ENCODE measurements around the gene MLXIPL.
"Not testable (repeated sequence)": the region's sequence is repeated elsewhere in the genome, so short reads cannot be mapped to it uniquely, and the experiment has no call there.

MLXIPL gene

DNA sequence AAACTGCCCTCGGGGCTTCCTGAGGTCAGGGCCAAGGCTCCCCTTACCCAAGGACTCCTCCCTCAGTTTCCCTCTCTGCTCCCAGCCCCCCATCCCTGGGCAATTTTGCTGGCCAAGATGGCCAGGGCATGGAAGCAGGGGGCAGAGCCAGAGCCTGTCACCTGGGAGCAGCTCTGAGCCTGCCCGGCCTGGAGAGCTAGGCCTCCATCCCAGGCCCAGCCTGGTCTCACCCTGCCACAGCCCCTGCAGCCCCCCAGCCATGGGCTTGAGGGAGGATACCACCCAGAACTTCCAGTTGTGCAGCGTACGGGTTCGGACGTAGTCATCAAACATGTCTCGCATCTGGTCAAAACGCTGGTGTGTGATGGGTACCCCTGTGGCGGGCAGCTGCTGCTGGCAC lies 29.0 kb downstream of the MLXIPL start:
- TF ChIP-seq, protein P1, sequence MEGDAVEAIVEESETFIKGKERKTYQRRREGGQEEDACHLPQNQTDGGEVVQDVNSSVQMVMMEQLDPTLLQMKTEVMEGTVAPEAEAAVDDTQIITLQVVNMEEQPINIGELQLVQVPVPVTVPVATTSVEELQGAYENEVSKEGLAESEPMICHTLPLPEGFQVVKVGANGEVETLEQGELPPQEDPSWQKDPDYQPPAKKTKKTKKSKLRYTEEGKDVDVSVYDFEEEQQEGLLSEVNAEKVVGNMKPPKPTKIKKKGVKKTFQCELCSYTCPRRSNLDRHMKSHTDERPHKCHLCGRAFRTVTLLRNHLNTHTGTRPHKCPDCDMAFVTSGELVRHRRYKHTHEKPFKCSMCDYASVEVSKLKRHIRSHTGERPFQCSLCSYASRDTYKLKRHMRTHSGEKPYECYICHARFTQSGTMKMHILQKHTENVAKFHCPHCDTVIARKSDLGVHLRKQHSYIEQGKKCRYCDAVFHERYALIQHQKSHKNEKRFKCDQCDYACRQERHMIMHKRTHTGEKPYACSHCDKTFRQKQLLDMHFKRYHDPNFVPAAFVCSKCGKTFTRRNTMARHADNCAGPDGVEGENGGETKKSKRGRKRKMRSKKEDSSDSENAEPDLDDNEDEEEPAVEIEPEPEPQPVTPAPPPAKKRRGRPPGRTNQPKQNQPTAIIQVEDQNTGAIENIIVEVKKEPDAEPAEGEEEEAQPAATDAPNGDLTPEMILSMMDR (IDR thresholded peaks at IDR 0.05; ENCODE audit: low read depth, low read length, missing control alignments), result no peak
- Histone ChIP-seq H3K27me3 (replicated peaks) (peaks cover 7% of the 10 kb centered on the region), H3K27ac (no peak overlapping the region), H3K4me3 (ENCODE audit: low read depth, low read length) (no peak overlapping the region), H3K36me3 (replicated peaks) (no peaks in the 10 kb centered on the region)
- DNase-seq, result no peak
- in situ Hi-C loops (cut with HindIII; ENCODE audit: low pct_ligation_motif_present, low sequenced_read_pairs), result no loop called here

GRCh38 chr7:73593207-73594045 lies 30.9 kb downstream of the MLXIPL start:
- TF ChIP-seq, protein P1 (IDR thresholded peaks at IDR 0.05; ENCODE audit: low read depth, low read length, missing control alignments), result no peak
- no peak overlapping the region for H3K27ac ChIP-seq
- no peak for DNase-seq
- in situ Hi-C loops (cut with HindIII; ENCODE audit: low pct_ligation_motif_present, low sequenced_read_pairs), result no loop called here
- peaks cover 7% of the 10 kb centered on the region for H3K27me3 ChIP-seq (replicated peaks)
- H3K36me3 ChIP-seq (replicated peaks), result no peaks in the 10 kb centered on the region
- H3K4me3 ChIP-seq (ENCODE audit: low read depth, low read length), result no peak overlapping the region

- no peak overlapping the region for H3K4me3 ChIP-seq (ENCODE audit: low read depth, low read length)
- TF ChIP-seq, protein P1 (IDR thresholded peaks at IDR 0.05; ENCODE audit: low read depth, low read length, missing control alignments), result no peak
- no peaks in the 10 kb centered on the region for H3K27me3 ChIP-seq (replicated peaks)
- in situ Hi-C loops (cut with HindIII; ENCODE audit: low pct_ligation_motif_present, low sequenced_read_pairs), result no loop called here
- no peak overlapping the region for H3K27ac ChIP-seq
- H3K36me3 ChIP-seq (replicated peaks), result no peaks in the 10 kb centered on the region
- DNase-seq, result no peak
Observed at GRCh38 chr7:73586911-73587310, 37.4 kb downstream of the MLXIPL start.

DNA sequence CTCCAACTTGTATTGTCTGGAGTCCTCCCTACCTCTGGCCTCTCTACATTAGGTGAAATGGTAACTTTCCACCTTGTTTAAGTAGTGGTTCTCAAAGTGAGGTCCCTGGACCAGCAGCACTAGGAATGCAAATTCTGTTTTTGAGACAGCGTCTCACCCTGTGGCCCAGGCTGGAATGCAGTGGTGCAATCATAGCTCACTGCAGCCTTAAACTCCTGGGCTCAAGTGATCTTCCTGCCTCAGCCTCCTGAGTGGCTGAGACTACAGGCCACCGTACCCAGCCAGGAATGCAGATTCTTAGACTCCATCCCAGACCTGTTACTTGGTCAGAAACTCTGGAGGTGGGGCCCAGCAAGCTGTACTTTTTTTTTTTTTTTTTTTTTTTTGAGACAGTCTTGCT lies 39.1 kb downstream of the MLXIPL start:
- TF ChIP-seq, protein P1 (IDR thresholded peaks at IDR 0.05; ENCODE audit: low read depth, low read length, missing control alignments), result no peak
- no peak overlapping the region for H3K27ac ChIP-seq
- DNase-seq, result no peak
- no peaks in the 10 kb centered on the region for H3K27me3 ChIP-seq (replicated peaks)
- in situ Hi-C loops (cut with HindIII; ENCODE audit: low pct_ligation_motif_present, low sequenced_read_pairs), result no loop called here
- H3K36me3 ChIP-seq (replicated peaks), result no peaks in the 10 kb centered on the region
- H3K4me3 ChIP-seq (ENCODE audit: low read depth, low read length), result no peak overlapping the region

DNA sequence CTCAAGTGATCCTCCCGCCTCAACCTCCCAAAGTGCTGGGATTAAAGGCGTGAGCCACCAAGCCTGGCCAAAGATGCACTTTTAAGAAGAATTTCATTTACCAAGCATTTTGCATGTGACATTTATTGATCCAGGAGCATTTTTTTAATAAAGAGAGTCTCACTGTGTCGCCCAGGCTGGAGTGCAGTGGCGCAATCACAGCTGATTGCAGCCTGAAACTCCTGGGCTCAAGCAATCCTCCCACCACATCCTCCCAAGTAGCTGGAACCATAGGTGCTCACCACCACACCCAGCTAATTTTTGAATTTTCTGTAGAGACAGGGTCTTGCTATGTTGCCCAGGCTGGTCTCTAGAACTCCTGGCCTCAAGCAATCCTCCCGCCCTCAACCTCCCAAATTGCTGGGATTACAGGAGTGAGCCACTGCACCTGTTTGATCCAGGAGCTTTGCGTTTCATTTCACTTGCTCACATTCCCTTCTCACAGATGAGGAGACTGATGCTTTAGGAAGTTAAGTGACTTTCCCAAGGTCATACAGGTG lies 41.6 kb downstream of the MLXIPL start:
- in situ Hi-C loops (cut with HindIII; ENCODE audit: low pct_ligation_motif_present, low sequenced_read_pairs), result no loop called here
- TF ChIP-seq, protein P1 (IDR thresholded peaks at IDR 0.05; ENCODE audit: low read depth, low read length, missing control alignments), result no peak
- Histone ChIP-seq H3K27me3 (replicated peaks) (no peaks in the 10 kb centered on the region), H3K4me3 (ENCODE audit: low read depth, low read length) (no peak overlapping the region), H3K36me3 (replicated peaks) (no peaks in the 10 kb centered on the region), H3K27ac (no peak overlapping the region)
- no peak for DNase-seq

GRCh38 chr7:73581006-73581405 lies 43.3 kb downstream of the MLXIPL start:
- H3K36me3 ChIP-seq (replicated peaks); H3K27me3 ChIP-seq (replicated peaks); in situ Hi-C loops (cut with HindIII; ENCODE audit: low pct_ligation_motif_present, low sequenced_read_pairs); H3K27ac ChIP-seq; H3K4me3 ChIP-seq (ENCODE audit: low read depth, low read length); DNase-seq: not testable (repeated sequence)

Data from brain microvascular endothelial cell (primary cell).